Brain microvascular endothelial cell (primary cell): Measurements from ENCODE around the gene DLG2.

Source experiments
- DNase-seq: peaks from one replicate; pipeline ENCODE4 v3.0.0-alpha.2; 2020
- H3K27ac ChIP-seq: fragments of 250-450 bp; sonication (Bioruptor Pico); 2 replicates; pipeline ENCODE4 v1.5.1; 2020; ENCODE audit warnings: mild to moderate bottlenecking, moderate library complexity
- H3K27me3 ChIP-seq: fragments of 250-450 bp; sonication (Bioruptor Pico); replicated peaks from 2 replicates; pipeline ENCODE4 v1.5.1; 2020; ENCODE audit warnings: mild to moderate bottlenecking
- H3K36me3 ChIP-seq: fragments of 250-450 bp; sonication (Bioruptor Pico); replicated peaks from 2 replicates; pipeline ENCODE4 v1.5.1; 2020; ENCODE audit warnings: mild to moderate bottlenecking
- H3K4me3 ChIP-seq: 2 replicates; pipeline ENCODE4 v1.5.1; 2011; ENCODE audit warnings: low read depth, mild to moderate bottlenecking, control low read depth, low read length, moderate library complexity
- CTCF ChIP-seq: IDR thresholded peaks from 2 replicates; pipeline ENCODE4 v1.5.1; 2011; ENCODE audit warnings: low read depth, mild to moderate bottlenecking, moderate library complexity, low read length, control low read depth, inconsistent platforms; ENCODE audit errors: missing control alignments
- in situ Hi-C: cut with HindIII; loops from 2 replicates; pipeline ENCODE4 v1.10.0; 2017; ENCODE audit warnings: low sequenced_read_pairs, low pct_ligation_motif_present

Gene DLG2

GRCh38 chr11:84128840-84129239, 1498.3 kb downstream of the DLG2 start:
- H3K27ac ChIP-seq: no peak overlapping the region
- no peak for TF ChIP-seq CTCF
- H3K36me3 ChIP-seq: no peaks in the 10 kb centered on the region
- no peak overlapping the region for H3K4me3 ChIP-seq
- in situ Hi-C loops: no loop called here
- H3K27me3 ChIP-seq: no peaks in the 10 kb centered on the region
- DNase-seq: no peak

GRCh38 chr11:84117394-84117793, 1509.8 kb downstream of the DLG2 start:
- no peak for TF ChIP-seq CTCF
- H3K36me3 ChIP-seq: no peaks in the 10 kb centered on the region
- no peak overlapping the region for H3K4me3 ChIP-seq
- no peaks in the 10 kb centered on the region for H3K27me3 ChIP-seq
- peak; percentile 47 for DNase-seq
- in situ Hi-C loops: no loop called here
- H3K27ac ChIP-seq: no peak overlapping the region

- H3K4me3 ChIP-seq: no peak overlapping the region
- in situ Hi-C loops: no loop called here
- no peak overlapping the region for H3K27ac ChIP-seq
- no peak for DNase-seq
- TF ChIP-seq CTCF: no peak
- no peaks in the 10 kb centered on the region for H3K36me3 ChIP-seq
- H3K27me3 ChIP-seq: no peaks in the 10 kb centered on the region
Observed at GRCh38 chr11:84106541-84106940, 1520.6 kb downstream of the DLG2 start.

- no peak for DNase-seq
- Histone ChIP-seq H3K36me3 (no peaks in the 10 kb centered on the region), H3K27me3 (no peaks in the 10 kb centered on the region), H3K27ac (no peak overlapping the region), H3K4me3 (no peak overlapping the region)
- TF ChIP-seq CTCF: no peak
- in situ Hi-C loops: no loop called here
Observed at GRCh38 chr11:84105148-84105547, 1522.0 kb downstream of the DLG2 start.

- in situ Hi-C loops: no loop called here
- H3K27ac ChIP-seq: no peak overlapping the region
- TF ChIP-seq CTCF: no peak
- H3K4me3 ChIP-seq: no peak overlapping the region
- DNase-seq: no peak
- H3K27me3 ChIP-seq: no peaks in the 10 kb centered on the region
- H3K36me3 ChIP-seq: no peaks in the 10 kb centered on the region
Observed at GRCh38 chr11:84103096-84103495, 1524.0 kb downstream of the DLG2 start.

- in situ Hi-C loops: no loop called here
- DNase-seq: no peak
- Histone ChIP-seq H3K36me3 (no peaks in the 10 kb centered on the region), H3K27ac (no peak overlapping the region), H3K4me3 (no peak overlapping the region), H3K27me3 (no peaks in the 10 kb centered on the region)
- TF ChIP-seq CTCF: no peak
Observed at GRCh38 chr11:84097186-84097585, 1530.0 kb downstream of the DLG2 start.
